ENCODE results near the gene C1QL1.

GRCh38 chr17:44982113-44982702, 14.1 kb upstream of the C1QL1 start:
- TF ChIP-seq POLR2A (IDR thresholded peaks at IDR 0.05; ENCODE audit: low read length): no peak
- no peak for TF ChIP-seq GATA1 (IDR thresholded peaks at IDR 0.05; ENCODE audit: low read depth, low read length)
